Testis (tissue), 2 donors: ENCODE results near the gene UPK2.
"Not testable (repeated sequence)": the region's sequence is repeated elsewhere in the genome, so short reads cannot be mapped to it uniquely, and the experiment has no call there.

Experiments
- CTCF ChIP-seq, 3 experiments: fragments of 450-650 bp in 2 of 3; fragments of 200-600 bp in 1 of 3; sonication (generic) in 1 of 3; IDR thresholded peaks; one replicate each; pipeline ENCODE4 v1.5.1; 2016 to 2019; ENCODE audit warnings: antibody characterized with exemption in 3 of 3, mild to moderate bottlenecking in 2 of 3, moderate library complexity in 1 of 3
- POLR2A ChIP-seq: fragments of 450-650 bp; IDR thresholded peaks from one replicate; pipeline ENCODE4 v1.6.1; 2017; ENCODE audit warnings: antibody characterized with exemption, mild to moderate bottlenecking, moderate library complexity

GRCh38 chr11:118953976-118954375, 2.1 kb upstream of the UPK2 start:
- not testable (repeated sequence) for TF ChIP-seq CTCF (IDR thresholded peaks at IDR 0.05); POLR2A
